ENCODE results near the gene S100A13.
"Not testable (repeated sequence)": the region's sequence is repeated elsewhere in the genome, so short reads cannot be mapped to it uniquely, and the experiment has no call there.

Gene S100A13

DNA sequence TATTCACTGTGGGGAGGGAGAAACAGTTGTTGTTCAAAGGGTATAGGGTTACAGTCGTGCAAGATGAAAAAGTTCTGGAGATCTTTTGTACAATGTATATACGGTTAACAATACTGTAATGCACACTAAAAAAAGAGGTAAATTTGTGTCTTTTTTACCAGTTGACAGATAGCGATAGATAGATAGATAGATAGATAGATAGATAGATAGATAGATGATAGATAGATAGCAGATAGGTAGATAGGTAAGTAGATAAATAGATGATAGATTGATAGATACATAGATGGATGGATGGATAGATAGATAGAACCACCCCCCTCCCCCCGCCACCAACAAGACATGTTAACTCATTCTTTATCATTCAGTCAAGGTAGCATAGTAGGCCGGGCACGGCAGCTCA is 24.6 kb downstream of the S100A13 start:
- no peak for DNase-seq

DNA sequence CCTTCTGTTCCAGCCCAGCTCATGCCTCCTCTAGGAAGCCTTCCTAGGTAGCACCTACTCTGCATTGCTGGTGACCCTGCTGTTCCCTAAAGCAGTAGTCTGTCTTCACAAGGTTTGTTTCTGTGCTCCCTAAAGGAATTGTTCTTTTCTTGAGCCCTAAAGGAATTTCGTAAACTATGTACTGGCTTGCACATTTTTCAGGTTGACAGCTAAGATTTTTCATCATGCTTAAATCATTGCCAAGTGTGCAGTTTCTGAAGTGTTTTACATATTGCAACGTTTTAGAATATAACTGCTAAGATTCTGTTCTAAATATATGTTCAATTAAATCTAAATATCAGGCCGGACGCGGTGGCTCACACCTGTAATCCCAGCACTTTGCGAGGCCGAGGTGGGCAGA is 27.5 kb downstream of the S100A13 start:
- no peak for DNase-seq

DNA sequence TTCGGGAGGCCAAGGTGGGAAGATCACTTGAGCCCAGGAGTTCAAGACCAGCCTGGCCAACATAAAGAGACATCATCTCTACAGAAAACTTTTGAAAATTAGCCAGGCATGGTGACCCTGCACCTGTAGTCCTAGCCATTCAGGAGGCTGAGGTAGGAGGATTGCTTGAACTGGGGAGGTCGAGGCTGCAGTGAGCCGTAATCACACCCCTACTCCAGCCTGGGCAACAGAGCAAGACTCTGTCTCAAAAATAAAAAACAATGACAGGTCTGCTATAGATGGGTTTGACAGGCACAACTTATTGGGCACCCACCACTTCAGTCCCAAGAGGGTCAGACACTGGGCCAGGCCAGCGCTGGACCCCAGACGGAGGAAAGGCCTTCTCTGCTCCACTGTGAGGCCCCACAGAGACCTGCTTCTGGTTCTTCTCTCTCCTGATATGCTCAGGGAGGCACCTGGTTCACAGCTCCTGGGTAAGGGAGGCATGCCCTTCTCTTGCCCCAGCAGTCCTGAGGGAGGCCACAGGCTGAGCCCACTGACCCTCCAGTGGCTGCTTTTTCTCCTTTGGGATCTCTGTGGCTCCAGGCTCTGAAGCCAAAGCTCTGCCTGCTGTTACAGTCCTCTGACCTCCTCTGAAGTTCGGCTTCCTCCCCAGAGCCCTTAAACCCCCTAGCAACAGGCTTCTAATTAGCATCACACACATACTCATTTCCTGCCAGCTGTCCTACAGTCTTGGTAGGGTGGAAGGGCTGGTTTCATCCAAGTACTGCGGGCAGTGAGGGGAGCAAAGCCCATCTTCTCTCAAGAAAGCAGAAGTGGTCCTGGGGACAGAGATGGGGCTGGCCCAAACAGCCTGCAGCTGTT is 28.8 kb downstream of the S100A13 start:
- peak; percentile 61 for DNase-seq

DNA sequence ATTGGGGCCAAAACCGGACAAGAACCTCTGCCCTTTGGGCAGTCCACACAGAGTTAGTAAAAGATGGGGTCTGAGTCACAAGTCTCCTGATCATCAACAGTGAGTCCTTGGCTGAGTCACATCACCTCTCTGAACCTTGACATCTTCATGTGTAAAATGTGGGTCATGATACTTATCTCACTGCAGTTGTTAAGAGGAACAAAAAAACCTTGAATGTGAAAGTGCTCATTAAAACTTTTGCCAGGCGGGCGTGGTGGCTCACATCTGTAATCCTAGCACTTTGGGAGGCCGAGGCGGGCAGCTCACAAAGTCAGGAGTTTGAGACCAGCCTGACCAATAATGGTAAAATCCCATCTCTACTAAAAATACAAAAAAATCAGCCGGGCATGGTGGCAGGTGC is 30.1 kb downstream of the S100A13 start:
- DNase-seq: no peak

DNA sequence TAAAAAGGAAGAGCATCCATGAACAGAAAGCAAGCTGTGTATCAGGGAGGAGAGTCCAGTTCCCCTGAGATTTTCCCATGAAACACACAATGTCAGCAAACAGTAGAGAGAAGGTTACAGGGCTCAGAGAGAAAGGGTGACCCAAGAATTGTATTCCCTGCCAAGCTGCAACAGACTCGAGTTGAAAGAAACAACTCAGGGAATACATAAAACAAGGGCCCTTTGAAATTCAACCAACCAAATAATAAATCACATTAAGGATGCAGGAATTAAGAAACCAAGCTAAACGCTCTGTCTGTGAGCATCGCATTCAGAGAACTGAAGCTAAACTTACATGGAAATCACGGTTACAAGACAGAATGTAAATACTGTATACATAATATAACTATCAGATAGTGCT is 34.6 kb downstream of the S100A13 start:
- DNase-seq: no peak

DNA sequence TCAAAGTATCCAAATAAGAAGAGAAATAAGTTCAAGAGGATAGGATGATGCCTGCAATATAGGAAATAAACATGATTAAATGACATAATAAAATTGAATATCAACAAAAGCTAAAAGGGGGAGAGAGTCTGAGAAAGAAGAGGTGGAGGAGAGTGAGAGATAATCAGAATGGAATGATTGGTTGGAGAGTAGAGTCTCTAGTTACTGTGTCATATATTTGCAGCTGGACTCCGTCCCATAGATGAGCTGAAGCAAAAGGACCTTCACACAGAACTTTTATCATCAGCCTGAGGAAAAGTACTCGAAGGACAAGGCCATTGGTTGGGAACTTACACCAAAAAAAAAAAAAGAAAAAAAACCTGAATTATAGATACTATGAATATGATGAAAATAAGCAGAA is 38.8 kb downstream of the S100A13 start:
- DNase-seq: no peak

DNA sequence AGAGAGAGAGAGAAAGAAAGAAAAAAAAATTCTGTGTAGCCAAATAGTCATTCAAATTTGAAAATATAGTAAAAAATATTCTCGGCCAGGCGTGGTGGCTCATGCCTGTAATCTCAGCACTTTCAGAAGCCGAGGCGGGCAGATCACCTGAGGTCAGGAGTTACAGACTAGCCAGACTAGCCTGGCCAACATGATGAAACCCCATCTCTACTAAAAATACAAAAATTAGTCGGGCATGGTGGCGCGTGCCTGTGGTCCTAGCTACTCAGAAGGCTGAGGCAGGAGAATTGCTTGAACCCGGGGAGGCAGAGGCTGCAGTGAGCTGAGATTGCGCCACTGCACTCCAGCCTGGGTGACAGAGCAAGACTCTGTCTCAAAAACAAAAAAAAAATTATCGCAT is 39.3 kb downstream of the S100A13 start:
- not testable (repeated sequence) for DNase-seq

DNA sequence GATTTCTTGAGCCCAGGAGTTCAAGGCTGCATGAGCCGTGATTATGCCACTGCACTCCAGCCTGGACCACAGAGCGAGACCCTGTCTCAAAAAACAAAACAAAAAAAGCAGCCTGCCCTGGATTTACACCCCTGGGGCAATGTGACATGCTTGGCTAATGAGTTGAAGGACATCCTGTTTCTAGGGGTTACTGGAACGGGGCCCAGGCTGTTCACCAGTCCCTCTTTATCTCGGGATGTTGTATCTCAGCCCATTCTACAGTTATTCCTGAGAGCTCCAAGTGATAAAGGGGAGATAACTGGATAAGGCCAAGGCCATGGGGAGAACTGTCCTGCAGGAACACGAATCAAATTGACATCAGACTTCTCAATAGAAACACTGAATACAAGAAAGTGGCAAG is 40.0 kb downstream of the S100A13 start:
- no peak for DNase-seq

DNA sequence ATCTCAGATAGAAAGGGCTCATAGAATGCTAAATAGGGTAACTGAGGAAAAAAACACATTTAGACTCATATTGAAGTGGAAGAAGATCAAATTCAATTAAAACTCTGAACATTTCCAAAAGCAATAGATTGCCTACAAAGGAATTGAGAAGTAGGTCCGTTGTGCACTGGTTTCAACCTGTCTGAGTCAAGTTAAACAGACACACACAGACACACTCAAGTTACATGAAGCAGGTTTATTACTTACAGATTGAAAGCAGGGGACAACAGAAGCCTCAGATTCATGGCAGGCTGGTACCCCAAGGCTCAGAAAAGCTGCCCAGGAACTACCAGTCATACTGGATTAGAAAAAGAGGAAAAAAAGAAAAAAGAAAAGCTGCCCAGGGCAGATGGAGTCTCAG is 41.0 kb downstream of the S100A13 start:
- no peak for DNase-seq

DNA sequence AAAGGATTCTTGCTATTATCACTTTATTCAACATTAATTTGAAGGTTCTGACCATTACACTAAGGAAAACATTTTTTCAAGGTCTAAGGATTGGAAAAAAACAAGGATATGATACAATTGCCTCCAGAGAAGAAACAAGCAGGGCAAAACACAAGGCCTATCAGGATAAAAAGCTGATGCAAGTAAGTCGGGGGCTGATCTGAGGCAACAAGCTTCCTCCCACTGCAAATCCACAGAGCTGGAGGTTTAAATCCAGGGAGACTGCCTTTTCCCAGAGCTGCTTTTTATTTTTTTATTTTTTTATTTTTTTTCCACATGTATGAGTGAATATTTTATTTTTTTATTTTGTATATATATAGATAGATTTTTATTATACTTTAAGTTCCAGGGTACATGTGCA is 42.3 kb downstream of the S100A13 start:
- no peak for DNase-seq

DNA sequence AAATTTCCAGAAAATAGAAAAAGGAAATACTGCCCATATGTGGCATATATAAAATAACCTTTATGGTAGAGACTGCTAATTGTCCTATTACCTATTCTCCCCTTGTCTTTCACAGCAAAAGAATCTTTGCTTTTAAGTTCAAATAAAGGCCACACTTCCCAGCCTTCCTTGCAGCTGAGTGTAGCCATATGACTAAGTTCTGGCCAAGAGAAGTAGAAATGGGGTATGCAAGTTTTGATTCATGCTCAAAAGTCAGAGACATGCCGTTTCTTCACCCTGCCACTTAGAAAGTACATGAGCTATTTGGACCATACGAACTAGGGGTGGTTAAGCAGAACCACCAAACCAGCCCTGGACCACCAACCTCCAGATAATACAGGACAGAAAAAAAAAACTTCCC is 43.3 kb downstream of the S100A13 start:
- no peak for DNase-seq

DNA sequence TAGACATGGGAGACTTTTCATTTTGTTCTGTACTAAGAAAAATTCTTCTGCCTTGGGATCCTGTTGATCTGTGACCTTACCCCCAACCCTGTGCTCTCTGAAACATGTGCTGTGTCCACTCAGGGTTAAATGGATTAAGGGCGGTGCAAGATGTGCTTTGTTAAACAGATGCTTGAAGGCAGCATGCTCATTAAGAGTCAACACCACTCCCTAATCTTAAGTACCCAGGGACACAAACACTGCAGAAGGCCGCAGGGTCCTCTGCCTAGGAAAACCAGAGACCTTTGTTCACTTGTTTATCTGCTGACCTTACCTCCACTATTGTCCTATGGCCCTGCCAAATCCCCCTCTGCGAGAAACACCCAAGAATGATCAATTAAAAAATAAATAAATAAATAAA is 43.8 kb downstream of the S100A13 start:
- DNase-seq: not testable (repeated sequence)

DNA sequence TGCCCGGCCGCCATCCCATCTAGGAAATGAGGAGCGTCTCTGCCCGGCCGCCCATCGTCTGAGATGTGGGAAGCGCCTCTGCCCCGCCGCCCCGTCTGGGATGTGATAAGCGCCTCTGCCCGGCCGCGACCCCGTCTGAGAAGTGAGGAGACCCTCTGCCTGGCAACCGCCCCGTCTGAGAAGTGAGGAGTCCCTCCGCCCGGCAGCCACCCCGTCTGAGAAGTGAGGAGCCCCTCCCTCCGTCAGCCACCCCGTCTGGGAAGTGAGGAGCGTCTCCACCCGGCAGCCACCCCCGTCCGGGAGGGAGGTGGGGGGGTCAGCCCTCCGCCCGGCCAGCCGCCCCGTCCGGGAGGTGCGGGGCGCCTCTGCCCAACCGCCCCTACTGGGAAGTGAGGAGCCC is 44.5 kb downstream of the S100A13 start:
- not testable (repeated sequence) for DNase-seq

DNA sequence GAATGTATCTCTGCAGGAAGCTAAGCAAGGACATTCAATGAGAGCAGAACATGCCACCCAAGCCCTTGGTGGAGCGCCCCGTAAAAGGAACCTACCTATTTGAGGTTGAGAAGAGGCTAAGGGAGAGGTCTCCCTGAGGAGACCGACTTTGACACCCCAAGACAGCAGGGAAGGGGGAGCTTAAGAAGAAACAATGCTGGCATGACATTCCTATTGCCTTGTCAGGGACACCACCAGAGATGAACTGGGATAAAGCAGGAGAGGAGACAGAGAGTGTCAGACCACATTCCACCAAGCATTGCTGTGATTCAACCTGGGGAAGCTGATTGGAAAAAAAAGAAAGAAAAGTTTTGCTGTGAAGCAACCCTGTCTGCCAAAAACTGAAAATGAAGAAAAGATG is 48.4 kb downstream of the S100A13 start:
- DNase-seq: peak; percentile 50

DNA sequence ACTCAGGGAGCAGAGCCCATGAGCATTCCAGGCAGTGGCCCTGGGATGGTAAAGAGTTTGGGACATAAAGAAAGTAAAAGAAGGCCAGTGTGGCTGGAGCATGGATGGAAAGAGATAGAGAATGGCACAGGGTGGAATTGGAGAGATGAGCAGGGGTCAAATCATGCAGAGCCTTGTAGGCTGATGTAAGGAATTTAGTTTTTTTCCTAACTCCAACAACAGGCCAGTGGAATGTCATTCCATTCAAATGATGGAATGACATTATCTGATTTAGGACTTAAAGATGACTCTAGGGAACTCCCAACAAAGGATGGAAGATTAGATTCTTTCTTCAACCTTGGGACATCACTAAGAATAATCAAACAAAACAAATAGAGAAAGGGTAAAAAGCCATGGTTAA is 48.8 kb downstream of the S100A13 start:
- peak; percentile 84 for DNase-seq

DNA sequence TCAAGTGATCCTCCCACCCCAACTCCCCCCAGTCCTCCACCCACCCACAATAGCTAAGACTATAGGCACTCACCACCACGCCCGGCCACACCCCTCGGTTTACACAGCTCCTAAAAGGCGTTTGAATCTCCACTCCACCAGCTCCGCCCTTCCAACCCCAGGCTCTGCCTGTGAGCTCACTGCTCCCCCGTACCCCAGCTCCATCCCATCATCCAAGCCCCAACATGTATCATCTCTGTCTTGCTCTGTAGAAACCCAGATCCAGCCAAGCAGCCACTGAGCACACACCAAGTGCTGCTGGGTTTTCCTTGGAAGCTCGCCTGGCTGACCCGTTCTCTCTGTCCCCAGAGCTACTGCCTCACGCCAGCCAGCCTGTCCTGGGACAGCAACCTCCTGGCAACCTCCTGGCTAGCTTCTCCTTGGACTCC is 49.7 kb downstream of the S100A13 start:
- no peak for DNase-seq

DNA sequence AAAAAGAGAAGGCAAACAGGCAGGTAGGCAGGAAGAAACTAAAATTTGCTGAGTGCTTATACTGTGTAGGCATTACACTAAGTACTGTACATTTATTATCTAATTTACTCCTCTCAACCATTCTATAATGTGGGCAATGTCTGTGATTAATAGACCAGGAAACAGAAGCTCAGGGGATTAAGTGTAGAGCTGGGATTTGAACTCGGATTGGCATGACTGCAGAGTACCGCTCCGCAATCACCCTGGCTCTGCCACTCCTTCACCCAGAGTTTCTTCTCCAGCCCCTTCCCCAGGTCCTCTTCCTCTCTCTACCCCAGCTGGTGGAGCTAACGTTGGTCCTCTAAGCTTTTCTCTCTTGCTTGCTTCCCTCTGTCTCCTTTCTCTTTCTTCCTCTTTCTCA is 50.2 kb downstream of the S100A13 start:
- no peak for DNase-seq

DNA sequence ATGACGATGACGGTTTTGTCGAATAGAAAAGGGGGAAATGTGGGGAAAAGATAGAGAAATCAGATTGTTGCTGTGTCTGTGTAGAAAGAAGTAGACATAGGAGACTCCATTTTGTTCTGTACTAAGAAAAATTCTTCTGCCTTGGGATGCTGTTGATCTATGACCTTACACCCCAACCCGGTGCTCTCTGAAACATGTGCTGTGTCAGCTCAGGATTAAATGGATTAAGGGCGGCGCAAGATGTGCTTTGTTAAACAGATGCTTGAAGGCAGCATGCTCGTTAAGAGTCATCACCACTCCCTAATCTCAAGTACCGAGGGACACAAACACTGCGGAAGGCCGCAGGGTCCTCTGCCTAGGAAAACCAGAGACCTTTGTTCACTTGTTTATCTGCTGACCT is 51.8 kb downstream of the S100A13 start:
- not testable (repeated sequence) for DNase-seq

DNA sequence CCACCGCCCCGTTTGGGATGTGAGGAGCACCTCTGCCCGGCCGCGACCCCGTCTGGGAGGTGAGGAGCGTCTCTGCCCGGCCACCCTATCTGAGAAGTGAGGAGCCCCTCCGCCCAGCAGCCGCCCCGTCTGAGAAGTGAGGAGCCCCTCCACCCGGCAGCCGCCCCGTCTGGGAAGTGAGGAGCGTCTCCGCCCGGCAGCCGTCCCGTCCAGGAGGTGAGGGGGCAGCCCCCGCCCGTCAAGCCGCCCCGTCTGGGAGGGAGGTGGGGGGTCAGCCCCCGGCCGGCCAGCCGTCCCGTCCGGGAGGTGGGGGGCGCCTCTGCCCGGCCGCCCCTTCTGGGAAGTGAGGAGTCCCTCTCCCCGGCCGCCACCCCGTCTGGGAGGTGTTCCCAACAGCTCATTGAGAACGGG is 52.2 kb downstream of the S100A13 start:
- DNase-seq: not testable (repeated sequence)

DNA sequence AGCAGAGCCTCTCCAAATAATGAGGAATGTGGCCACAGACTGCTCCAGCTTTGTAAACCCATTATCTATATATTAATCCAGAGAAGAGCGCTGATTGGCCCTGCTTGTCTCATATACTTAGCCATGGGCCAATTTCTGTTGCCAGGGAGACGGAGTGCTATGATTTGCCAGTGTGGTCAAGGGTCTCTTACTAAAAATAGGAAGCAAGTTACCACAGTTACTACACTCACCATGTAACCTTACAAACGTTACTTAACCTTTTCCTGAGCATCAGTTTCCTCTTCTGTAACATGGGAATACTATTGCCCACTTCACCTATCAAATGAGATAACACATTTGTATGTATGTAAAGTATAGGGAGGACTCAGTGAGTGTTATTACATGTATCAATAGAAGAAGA is 54.0 kb downstream of the S100A13 start:
- DNase-seq: no peak

DNA sequence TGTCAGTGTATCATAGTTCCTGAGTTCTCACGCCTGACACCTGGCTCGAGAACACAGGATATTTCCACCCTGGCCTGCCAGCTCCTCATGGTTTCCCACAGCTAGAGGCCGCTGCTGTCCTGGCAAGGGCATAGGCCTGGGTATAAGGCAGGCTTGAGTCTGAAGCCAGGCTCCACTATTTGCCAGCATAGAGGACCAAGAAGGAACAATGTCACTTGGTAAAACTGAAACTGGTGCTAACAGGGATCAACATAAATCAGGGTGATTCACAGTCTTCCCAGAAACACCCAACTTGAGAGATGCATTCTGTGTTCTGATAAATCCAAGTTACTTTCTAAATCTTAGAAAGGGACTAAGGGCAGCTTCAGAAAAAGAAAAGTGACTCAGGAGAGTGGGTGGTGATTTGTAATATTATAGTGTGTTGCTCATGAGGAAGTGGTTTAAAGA is 54.7 kb downstream of the S100A13 start:
- DNase-seq: peak; percentile 83

DNA sequence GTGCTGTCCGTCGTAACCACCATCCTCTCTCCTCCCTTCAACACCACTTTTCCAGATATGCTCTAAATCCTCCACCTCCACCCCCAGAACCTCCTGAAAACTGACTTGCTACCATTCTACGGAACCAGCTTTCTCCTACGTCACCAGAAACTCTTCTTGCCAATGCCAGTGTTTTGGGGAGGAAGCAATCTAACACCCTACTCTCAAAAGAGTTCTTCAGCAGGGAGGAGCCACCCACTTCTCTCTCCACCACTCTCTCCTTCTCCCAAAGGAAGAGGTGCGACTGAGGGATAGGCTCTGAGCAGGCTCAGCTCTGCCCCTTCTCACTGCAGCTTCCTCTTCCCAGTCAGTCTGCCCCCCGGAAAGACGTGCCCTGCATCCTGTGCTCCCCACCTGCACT is 55.6 kb downstream of the S100A13 start:
- DNase-seq: no peak

DNA sequence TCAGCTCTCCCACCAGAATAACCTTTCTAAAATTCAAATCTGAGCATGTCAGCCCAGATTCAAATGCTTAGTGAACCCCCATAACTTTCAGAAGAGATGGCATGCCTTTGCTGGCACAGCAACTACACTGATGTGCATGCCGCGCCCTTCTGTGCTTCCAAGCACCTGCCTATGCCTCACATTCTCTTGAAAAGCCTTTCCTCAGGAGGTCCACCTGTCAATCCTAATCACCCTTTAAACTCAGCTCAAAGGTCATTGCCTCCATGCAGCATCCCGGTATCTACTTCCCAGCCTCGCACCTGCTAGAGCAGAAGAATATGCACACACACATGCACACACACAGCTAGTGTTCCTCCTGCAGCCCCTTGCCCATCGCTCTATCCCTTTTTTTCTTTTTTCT is 56.4 kb downstream of the S100A13 start:
- DNase-seq: no peak

DNA sequence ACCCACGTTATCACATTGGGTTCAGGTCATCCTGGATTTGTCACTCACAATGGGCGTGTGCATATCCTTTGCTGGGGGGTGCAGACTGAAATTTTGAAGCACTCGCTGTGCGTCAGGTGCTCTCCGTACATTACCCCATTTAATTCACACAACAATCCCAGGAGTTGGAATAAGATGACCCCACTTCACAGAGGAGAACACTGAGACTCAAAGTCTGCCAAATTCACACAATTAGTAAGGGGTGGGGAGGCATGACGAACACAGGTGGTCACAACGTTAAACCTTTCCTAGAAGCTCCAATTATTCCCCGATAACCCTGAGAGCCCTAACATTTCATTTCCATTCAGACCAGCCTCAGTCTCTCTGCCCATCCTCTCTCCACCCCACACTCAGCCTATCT is 57.8 kb downstream of the S100A13 start:
- no peak for DNase-seq

Data from fibroblast of skin of scalp (primary cell).